NCI-H524 (cell line): ENCODE data around the gene CORIN.
A peak's percentile ranks its signal among the peaks of the same experiment; 100 is the strongest.

ENCODE experiments used
- DNase-seq, 2 experiments: peaks; one replicate each; lab custom pipeline; 2025; lab: John Stamatoyannopoulos, UW

Gene CORIN

DNA sequence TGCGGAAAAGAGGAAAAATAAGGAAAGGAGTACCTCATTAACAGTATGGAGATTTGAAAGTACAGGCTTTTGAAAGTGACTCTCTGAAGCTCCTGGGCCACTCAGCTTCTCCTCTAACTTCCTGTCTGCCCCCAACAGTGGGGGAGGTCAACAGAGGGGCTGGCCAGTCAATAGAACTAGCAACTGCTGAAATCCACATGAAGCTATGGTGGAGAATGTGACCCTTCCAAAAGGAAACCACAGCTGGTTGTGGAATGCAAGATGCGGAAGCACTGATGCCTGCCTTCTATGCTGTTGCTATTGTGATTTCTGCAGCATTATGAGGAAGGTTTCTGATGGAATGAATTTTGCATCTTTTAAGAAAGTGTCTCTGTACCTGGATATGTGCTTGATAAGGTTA is 2.4 kb downstream of the CORIN start:
- DNase-seq = no peak

DNA sequence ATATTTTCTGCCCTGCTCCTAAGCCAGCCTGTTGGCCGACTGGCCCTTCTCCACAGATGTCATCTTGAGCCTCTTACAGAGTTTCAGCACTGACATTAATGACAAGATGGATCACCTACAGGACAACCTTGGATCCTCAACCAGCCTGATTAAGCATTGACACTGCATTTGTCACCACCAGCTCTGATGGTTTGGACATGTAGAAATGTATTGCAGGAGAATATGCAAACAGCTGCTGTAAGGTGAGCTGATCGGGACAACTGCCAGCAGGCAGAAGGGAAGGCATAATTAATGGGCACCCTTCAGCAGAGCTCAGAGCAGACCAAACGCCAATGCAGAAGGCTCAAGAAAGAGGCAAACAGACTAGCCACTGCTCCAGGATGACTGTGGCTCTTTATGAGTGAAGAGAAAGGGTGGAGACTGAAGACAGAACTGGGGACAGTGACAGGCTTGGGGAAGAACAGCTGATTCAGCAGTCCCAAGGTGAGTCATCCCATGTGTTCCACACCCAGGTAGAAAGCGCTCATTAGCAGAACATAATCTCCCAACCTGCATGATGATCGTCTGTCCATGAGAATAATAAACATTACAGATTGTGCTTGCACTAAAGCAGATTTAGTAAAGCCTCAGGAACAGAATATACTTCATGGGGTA is 6.7 kb downstream of the CORIN start:
- peak; percentile 89 to 95 for DNase-seq

DNA sequence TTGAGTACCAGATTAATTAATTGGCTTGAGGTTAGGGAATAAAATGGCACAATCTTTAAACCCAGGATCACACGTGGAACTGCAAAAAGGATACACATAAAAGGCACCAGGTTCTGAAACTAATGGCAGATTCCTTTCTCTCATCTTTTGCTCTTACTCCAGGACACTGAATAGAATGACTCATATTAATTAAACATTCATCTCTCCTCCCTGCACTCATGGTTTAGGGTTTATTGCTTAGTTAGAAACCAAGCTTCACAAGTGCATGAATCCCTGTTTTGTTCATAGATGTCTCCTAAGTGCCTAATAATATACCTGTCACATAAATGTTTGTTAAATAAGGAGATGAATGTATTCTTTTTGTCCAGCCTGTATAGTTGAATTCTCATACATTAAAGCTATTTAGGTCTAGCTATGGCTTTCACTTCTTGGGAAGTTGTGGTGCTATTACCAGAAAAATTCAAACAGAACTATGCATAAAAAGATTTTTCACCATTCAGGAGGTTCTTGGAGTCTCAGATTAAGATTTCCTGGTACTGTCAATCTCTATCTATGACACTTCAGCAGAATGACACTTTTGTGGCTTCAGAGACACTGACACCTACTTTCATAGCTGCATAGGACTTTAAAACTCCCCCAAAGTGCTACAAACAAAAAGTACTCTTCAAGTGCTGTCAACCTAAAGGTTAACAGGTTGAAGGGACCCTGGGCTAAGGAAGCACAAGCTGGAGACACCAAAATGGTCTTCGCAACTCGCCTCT is 7.4 kb downstream of the CORIN start:
- DNase-seq = peak in 1 of 2 experiments; percentile 27

DNA sequence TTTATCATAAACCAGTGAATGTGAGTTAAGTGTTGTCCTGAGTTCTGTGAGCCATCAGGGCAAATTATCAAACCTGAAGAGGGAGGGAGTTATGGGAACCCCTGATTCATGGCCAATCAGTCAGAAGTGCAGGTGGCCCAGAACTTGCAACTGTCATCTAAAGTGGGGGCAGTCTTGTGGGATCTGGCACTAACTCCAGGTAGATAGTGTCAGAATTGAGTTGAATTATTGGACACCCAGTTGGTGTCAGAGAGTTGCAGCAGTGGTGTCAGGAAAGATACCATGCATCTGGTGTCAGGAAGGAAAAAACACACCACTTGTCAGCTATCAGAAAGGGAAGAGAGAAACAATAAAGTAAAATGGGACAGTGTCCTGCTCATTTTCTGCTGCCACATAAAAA is 8.4 kb downstream of the CORIN start:
- no peak for DNase-seq

DNA sequence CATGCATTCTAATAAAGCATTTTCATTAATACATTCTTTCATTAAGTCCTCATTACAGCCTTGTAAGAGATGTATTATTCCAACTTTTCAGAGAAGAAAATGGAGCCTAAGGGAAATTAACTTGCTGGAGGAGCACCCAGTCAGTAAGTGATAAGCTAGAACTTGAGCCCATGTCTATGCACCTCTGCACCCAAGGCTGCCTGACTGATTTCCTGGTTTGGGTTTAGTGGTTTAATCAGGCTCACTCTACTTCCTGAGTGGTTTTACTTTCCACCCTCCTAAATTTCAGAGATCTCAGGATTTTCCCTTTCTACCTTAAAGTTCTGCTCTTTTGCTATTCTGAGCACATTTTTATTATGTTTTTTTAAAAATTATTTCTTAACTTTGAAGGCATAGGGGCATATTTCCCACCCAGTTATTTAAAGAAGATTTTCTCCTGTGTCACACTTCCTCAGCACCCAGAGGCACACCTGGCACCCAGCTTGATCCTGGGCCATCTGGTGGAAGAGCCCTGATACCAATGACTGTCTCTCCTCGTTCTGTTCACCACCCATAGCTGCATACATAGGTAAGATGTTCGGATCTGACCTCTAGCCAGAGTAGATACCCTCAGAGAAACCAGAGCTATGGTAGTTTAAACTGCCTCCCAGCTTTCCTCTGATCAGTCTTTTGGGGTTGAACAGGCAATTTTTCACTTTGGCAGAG is 10.4 kb downstream of the CORIN start:
- DNase-seq = peak in 1 of 2 experiments; percentile 37

DNA sequence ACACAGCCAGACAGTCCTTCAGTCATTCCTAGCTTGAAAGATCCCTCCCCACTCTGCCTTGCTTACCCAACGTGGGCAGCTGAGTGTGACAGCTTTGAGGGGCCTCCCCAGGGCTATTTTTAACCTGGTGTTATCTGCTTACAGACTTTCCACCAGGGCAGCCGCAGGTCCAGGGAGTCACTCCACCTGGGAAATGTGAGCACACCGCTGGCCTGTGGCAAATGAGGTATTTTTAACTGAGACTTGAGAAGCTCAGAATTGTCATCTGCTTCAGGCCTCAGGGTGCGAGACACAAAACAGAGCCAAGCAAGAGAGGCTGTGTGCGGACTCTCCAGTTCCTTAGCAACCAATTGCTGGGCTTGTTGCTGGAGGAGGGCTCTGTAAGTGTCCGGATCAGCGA is 13.0 kb downstream of the CORIN start:
- DNase-seq = no peak

DNA sequence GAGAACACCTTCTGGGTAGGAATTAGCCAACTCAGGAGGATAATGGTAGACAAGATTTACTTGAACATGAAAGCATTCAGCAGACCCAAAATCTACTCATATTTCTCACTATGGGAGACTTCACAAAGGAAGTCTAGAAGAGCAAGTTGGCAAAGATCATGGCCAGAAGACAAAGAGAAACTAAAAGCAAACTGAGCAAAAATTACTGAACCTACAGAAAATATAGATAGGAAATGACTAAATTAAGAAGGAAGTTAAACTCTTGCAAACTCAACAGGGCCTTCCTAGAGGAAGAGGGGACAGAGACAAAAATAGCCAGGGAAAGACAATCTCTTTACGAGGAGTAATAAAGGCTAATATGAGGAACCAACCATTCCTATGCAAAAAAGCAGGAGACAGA is 18.7 kb downstream of the CORIN start:
- no peak for DNase-seq

DNA sequence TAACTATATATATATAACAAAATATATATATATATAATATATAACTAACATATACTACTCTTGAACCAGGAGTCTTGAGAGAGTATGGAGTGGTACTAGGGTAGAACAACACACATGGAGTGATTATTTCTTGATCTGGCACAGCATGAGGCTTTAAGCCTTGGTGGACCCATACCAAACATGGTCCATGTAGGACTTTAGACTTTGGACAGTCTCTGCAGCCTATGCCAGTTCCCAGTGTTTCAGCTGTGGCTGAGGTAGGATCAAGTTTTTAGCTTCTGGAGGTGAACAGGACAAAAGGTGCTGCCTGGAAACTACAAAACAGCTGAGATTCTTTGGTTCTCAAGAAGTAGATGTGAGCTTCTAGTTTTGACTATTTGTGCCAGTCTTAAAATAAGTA is 20.6 kb downstream of the CORIN start:
- DNase-seq = no peak

DNA sequence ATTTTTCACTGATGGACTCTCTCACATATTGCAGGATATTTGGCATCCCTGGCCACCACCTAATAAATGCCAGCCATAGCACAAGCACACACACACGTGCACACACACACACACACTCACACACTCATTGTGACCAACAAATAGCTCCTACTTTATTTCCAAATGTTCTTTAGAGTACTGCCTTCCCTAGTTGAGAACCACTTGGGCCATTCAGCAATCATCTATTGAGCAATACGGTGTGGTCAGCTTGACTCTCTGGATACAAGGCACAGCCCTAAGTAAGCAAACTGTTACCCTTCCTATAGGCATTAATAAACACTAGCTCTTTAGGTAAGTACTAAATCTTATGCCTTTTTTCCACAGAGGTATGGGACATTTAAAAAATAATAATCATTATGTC is 21.1 kb downstream of the CORIN start:
- no peak for DNase-seq

DNA sequence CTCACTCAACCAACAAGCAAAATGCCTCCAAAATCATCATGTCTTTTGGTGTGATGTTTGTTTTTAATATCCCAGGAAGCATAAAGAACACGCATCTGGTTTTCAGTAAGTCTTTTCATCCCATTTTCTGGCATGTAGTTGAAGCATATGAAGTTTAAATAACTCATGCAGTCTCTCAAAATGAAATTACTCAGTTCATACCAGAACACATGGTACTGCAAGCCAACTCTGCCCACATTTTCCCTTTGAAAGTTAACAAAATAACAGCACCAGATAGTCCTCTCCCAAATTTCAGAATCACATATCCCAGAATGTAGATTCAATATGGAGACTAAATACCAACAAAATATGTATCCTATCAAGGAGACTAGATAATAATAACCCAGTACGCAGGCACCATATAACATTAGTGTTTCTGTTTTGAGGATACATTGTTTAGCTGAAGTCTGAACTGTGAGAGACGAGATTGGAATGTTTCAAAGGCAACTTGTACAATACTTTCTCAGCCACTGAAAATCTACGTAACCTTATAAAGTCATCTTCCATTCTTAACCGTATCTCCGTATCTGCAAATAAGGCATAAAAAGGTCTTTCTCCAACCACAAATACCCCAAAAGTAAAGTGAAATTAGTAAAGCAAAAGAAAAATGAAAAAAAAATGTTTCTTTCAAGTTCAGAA is 23.1 kb downstream of the CORIN start:
- DNase-seq = no peak

DNA sequence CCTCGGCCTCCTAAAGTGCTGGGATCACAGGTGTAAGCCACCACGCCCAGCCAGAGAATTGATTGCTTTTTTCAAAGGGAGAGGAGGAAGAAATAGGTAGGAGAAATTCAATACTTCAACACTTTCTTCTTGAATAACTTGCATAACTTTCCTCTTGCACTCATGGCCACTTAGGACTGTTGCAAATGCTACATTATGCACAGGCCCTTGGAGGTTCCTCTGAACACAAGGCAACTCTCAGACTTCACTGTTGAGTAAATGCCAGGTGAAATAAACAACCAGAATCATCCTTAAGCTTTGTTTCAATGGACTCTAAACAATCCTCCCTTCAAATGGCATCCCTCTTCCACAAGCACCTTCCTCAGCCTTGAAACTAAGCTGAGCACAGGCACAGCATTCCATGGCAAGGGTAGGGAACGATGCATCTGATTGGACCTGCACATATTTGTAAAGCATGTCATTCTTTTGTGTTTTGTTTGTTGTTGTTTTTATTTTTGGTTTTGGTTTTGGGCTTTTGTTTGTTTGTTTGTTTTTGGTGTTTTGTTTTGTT is 28.1 kb downstream of the CORIN start:
- no peak for DNase-seq

DNA sequence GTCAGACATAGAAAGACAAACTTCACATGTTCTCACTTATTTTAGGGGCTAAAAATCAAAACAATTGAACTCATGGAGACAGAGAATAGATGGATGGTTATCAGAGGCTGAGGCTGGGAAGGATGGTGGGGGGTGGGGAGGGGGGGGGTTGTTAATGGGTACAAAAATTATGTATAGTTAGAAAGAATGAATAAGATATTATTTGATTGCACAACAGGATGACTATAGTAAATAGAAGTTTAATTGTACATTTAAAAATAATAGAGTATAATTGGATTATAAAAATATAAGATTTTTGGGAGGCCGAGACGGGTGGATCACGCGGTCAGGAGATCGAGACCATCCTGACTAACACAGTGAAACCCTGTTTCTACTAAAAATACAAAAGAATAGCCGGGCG is 33.3 kb downstream of the CORIN start:
- no peak for DNase-seq

DNA sequence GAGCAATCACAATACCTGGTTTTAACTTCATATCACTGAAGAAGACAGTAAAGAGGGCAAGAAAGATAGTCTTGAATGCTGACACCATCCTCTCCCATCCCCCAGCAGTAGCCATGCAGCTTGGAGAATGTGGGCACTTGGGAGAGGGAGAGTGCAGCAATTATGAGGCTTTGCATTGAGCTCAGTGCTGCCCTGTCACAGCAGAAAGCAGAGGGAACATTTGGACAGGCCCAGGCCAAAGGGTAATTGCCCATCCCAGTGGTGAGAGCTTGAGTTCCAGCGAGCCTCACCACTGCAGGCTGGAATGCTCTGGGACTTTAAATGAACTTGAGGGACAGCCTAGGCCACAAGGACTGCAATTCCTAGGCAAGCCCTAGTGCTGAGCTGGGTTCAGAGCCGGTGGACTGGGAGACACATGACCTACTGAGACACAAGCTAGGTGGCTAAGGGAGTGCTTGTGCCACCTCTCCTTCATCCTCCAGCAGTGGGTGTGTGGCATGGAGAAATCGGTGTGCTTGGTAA is 36.3 kb downstream of the CORIN start:
- DNase-seq = no peak

DNA sequence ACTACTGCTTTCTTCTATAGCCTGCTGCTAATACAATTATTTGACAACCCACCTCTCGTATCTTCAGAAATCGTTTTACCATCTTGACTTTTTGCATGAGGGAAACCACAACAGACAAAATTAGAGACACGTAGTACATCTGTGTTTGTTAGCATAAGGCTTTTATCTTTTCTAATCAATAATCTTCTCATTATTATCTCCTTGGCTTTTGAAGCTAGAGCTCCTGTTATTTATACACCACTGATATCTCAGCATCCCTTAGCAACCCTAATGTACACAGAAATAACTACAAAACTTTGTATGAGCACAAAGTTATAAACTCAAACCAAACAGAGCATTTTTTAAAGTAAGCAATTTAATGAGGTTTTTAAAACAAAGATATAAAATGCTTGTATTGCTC is 39.7 kb downstream of the CORIN start:
- DNase-seq = no peak

DNA sequence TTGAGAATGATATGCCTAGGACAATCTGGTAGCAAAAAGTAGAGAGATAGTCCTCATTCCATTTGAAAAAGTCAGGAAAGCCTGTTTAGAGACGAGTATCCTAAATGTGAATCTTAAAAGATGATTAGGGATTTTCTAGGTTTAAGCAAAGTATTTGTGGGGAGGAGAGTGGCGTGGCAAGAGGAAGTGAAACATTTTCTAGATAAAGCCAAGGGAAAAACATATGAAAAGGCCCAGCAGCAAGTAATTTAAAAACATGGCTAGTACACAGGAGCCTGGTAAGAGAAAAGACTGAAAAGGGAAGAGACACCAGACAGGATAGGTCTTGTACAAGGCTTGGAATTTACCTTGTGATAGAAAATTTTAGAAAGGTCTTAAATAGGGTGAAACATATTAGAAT is 45.9 kb downstream of the CORIN start:
- DNase-seq = no peak

DNA sequence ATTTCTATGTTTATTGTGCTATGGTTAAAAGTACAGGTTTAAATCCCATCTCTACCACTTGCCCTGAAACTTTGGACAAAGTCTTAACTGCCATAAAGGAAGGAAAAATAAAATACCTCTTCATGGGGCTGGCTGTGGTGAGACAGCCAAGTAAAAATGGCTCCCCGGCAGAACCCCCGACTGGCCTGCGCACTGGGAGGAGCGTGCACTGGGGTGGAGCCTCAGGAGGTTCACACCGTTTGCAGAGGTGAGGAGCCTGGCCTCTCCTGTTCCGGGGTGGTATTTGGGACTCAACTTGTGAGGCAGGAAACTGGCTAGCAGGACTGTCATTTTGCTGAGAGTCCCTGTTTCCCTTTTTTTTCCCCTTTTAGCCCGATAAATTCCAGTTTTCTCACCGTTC is 47.8 kb downstream of the CORIN start:
- DNase-seq = no peak

DNA sequence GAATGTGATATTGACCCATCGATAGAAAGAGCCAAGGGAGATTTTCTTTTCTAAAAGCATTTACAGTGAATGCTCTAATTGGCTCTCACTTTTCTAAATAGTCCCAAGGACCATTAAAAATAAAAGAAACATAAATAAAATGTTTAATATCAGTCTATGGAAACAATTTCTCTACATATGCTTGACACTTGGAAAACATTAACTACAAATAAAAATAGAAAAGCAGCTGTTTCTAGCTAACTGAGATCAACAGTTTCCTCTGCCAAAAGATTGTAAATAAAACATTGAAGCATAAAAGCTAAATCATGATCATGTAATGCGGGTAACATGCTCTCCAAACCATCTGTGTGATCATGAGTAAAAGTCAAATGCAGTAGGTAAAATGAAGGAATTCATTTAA is 49.7 kb downstream of the CORIN start:
- no peak for DNase-seq

DNA sequence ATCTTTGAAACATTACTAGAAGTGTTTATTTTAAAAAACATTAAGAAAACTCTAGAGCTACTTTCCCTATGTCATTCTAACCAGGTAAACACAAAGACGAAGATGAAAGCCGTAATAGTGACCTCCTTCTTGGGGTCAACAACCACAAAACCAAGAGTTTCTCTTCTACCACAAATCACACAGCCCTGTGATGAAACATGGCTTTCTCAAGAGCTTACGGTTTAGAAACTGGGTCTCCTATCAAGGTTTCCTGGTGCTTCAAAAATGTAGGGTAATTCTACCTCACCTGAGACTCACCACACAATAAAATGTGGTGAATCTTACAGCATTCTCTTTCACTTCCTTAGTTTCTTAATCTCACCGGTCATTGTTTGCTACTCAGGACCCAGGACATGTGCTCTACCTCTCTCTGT is 50.9 kb downstream of the CORIN start:
- no peak for DNase-seq

DNA sequence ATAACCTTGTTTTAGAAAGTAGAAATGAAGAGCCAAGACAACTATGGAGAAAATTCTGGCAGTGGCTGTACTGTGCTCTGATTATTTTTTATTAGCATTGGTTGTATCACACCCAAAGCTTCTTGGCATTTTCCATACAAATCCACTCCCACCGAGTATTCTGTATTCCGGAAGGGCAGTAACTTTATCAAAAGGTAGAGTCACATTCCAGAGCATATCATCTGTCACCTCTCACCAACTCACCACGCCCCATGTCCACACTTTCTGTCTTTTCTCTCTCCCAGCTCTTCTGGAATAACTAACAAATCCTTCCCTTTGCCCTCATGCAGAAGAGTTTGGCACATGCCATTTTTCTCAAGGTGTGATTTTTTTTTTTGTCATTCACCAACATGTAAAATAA is 52.7 kb downstream of the CORIN start:
- no peak for DNase-seq

DNA sequence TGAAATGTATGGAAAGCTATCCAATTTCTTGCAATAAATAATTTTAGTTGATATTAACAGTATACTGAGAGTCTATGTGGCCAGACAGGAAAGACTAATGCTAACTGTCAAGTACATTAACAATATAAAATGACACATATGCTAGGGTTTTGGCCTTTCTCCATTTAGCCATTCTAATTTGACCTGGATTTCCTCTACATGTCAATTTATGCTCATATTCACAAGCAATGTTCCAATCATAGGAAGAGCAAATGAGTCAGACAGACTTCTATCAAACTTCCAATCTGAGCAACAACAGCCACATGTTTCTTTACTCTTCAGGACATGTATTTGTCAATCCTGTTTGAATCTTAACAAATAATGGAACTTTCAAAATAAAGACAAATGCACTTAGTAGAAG is 53.6 kb downstream of the CORIN start:
- no peak for DNase-seq

DNA sequence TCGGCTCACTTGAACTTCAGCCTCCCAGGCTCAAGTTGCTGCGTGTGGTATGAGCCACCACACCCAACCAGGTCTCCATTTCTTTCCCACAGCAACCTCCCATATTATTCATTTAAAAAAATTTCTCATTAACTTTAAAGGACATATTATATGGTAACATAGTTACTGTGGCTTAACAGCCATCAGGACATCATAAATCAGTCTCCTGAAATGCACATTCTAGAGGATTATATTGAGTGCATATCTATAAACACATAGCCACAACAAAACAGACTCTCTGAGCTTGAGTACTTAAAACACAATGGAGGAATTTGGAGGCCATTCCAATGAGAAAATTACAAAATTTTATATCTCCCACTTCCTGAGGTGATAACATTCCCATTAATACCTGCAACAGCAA is 61.5 kb downstream of the CORIN start:
- no peak for DNase-seq

DNA sequence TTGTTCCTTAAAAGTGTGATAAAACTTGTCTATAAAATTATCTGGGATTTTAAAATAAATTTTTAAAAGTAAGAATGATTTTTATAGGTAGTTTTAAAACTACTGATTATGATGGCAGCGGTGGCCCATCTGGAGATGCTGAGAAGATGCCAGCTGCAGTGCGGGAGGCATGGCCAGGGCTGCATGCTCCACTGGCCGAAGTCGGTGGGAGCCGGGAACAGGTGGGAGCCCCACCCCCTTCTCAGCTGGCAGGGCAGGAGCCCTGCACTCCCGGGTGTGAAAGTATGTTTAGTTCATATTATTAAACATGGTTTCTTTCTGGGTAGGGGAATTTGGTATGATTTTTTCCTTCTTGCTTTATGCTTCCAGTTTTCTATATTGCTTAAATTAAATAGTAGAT is 63.8 kb downstream of the CORIN start:
- peak; percentile 13 to 51 for DNase-seq
